AG10803 (cell line): ENCODE measurements around the gene MAGIX.
A peak's percentile ranks its signal among the peaks of the same experiment; 100 is the strongest.
"Not testable (repeated sequence)": the region's sequence is repeated elsewhere in the genome, so short reads cannot be mapped to it uniquely, and the experiment has no call there.

Experiments used
- DNase-seq: peaks from one replicate; pipeline ENCODE4 v3.0.0; 2010; ENCODE audit warnings: low read depth
- H3K4me3 ChIP-seq: 2 replicates; pipeline ENCODE4 v1.5.1; 2011; ENCODE audit warnings: mild to moderate bottlenecking, low read length, control low read depth
- CTCF ChIP-seq: conservative IDR thresholded peaks from 2 replicates; pipeline ENCODE4 v1.5.1; 2011; ENCODE audit warnings: mild to moderate bottlenecking, low read length, control low read depth, inconsistent platforms

The MAGIX gene

GRCh38 chrX:49172280-49172780, 9.8 kb downstream of the MAGIX start:
- TF ChIP-seq CTCF, result no peak
- peak overlapping the region; percentile 72 for H3K4me3 ChIP-seq
- peak; percentile 54 for DNase-seq

- DNase-seq, H3K4me3 ChIP-seq: not testable (repeated sequence)
Observed at GRCh38 chrX:49173544-49173943, 11.0 kb downstream of the MAGIX start.

GRCh38 chrX:49174723-49175122, 12.2 kb downstream of the MAGIX start:
- H3K4me3 ChIP-seq, result no peak overlapping the region
- no peak for TF ChIP-seq CTCF
- no peak for DNase-seq

- no peak for DNase-seq
- no peak overlapping the region for H3K4me3 ChIP-seq
- no peak for TF ChIP-seq CTCF
Observed at GRCh38 chrX:49175435-49176274, 13.1 kb downstream of the MAGIX start.

GRCh38 chrX:49176421-49177326, 14.1 kb downstream of the MAGIX start:
- DNase-seq, result no peak
- H3K4me3 ChIP-seq, result no peak overlapping the region
- no peak for TF ChIP-seq CTCF

GRCh38 chrX:49177338-49177833, 14.8 kb downstream of the MAGIX start:
- no peak overlapping the region for H3K4me3 ChIP-seq
- TF ChIP-seq CTCF, result no peak; the same call in 1 of the 2 replicates
- DNase-seq, result no peak

- H3K4me3 ChIP-seq, result no peak overlapping the region
- no peak for TF ChIP-seq CTCF
- no peak for DNase-seq
Observed at GRCh38 chrX:49177873-49178480, 15.4 kb downstream of the MAGIX start.
